NCI-H1694 (cell line): ENCODE measurements around the gene CTNNA1.
"Not testable (repeated sequence)": the region's sequence is repeated elsewhere in the genome, so short reads cannot be mapped to it uniquely, and the experiment has no call there.

ENCODE experiments used
- DNase-seq: peaks from one replicate; lab custom pipeline; 2025; lab: John Stamatoyannopoulos, UW

The CTNNA1 gene

GRCh38 chr5:138725153-138725817 lies 27.9 kb upstream of the CTNNA1 start:
- peak; percentile 37 for DNase-seq

- DNase-seq: no peak
Measured at GRCh38 chr5:138725818-138726416, 27.3 kb upstream of the CTNNA1 start.

GRCh38 chr5:138726848-138727247 lies 26.4 kb upstream of the CTNNA1 start:
- DNase-seq: no peak

- DNase-seq: not testable (repeated sequence)
Measured at GRCh38 chr5:138730496-138730895, 22.7 kb upstream of the CTNNA1 start.

GRCh38 chr5:138732466-138732865 lies 20.8 kb upstream of the CTNNA1 start:
- no peak for DNase-seq

- no peak for DNase-seq
Measured at GRCh38 chr5:138732933-138733332, 20.3 kb upstream of the CTNNA1 start.

GRCh38 chr5:138733509-138733908 lies 19.7 kb upstream of the CTNNA1 start:
- DNase-seq: no peak

GRCh38 chr5:138736293-138736692 lies 16.9 kb upstream of the CTNNA1 start:
- no peak for DNase-seq

- DNase-seq: no peak
Measured at GRCh38 chr5:138737494-138738265, 15.5 kb upstream of the CTNNA1 start.

- DNase-seq: no peak
Measured at GRCh38 chr5:138738399-138738798, 14.8 kb upstream of the CTNNA1 start.

GRCh38 chr5:138739938-138740337 lies 13.3 kb upstream of the CTNNA1 start:
- no peak for DNase-seq

- no peak for DNase-seq
Measured at GRCh38 chr5:138743484-138743883, 9.7 kb upstream of the CTNNA1 start.

GRCh38 chr5:138745268-138745667 lies 8.0 kb upstream of the CTNNA1 start:
- DNase-seq: no peak

GRCh38 chr5:138748630-138749081 lies 4.6 kb upstream of the CTNNA1 start:
- DNase-seq: no peak

GRCh38 chr5:138751344-138751743 lies 1.9 kb upstream of the CTNNA1 start:
- DNase-seq: not testable (repeated sequence)

GRCh38 chr5:138752341-138752950 lies 779 bp upstream of the CTNNA1 start:
- no peak for DNase-seq

- peak; percentile 36 for DNase-seq
Measured at GRCh38 chr5:138753794-138754698, 821 bp downstream of the CTNNA1 start.

- no peak for DNase-seq
Measured at GRCh38 chr5:138754699-138755057, 1.5 kb downstream of the CTNNA1 start.

GRCh38 chr5:138755084-138755748 lies 2.0 kb downstream of the CTNNA1 start:
- DNase-seq: no peak

- no peak for DNase-seq
Measured at GRCh38 chr5:138757061-138757776, 4.0 kb downstream of the CTNNA1 start.
